B cell (primary cell): ENCODE results near the gene CLDN7.

Experiments used
- EZH2 ChIP-seq: IDR thresholded peaks from 2 replicates; pipeline ENCODE4 v1.6.1; 2012; ENCODE audit warnings: borderline replicate concordance, low read depth, mild to moderate bottlenecking, moderate library complexity, low read length; ENCODE audit not compliant: insufficient read depth, poor library complexity, severe bottlenecking
- TF ChIP-seq, protein P1 (sequence below): fragments of 200-600 bp; IDR thresholded peaks from one replicate; pipeline ENCODE4 v1.8.0; 2022; ENCODE audit warnings: antibody characterized with exemption, mild to moderate bottlenecking

DNA sequence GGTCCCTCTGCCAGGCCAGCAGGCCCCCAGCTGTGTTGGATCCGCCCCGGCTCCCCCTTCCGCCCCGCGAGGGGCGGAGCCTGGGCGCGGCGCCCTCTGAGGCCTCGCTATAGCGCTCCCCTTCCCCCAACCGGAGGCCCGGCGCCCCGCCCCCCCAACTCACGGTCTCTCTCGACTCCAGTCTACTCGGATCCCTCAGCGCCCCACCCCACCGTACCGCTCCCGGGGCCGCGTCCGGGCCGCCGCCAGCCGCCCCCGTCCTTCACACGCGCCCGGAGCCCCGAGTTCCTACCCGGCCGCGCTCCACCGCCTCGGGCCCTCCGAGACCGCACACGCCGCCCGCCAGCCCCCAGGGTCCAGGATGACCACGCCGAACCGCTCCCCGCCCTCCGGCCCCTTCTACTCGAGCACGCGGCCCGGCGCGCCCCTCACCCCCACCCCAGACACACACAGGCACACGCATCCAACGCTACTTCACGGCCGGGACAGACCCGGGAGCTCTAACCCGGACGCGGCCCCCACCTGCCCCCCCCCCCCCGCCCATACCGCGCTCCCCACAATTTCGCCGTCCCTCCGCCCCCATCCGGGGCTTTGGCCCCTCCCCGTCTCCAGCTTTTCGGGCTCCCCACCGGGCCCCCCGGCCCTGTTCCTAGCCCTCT, 24.4 kb downstream of the CLDN7 start:
- TF ChIP-seq, protein P1, sequence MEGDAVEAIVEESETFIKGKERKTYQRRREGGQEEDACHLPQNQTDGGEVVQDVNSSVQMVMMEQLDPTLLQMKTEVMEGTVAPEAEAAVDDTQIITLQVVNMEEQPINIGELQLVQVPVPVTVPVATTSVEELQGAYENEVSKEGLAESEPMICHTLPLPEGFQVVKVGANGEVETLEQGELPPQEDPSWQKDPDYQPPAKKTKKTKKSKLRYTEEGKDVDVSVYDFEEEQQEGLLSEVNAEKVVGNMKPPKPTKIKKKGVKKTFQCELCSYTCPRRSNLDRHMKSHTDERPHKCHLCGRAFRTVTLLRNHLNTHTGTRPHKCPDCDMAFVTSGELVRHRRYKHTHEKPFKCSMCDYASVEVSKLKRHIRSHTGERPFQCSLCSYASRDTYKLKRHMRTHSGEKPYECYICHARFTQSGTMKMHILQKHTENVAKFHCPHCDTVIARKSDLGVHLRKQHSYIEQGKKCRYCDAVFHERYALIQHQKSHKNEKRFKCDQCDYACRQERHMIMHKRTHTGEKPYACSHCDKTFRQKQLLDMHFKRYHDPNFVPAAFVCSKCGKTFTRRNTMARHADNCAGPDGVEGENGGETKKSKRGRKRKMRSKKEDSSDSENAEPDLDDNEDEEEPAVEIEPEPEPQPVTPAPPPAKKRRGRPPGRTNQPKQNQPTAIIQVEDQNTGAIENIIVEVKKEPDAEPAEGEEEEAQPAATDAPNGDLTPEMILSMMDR = no peak
- no peak for TF ChIP-seq EZH2
